ENCODE data around the gene RASSF5. TPM values are rescaled to one million over a fixed set of nuclear protein-coding genes. Genes with fewer than 3 reads are reported as not detected.
A peak's percentile ranks its signal among the peaks of the same experiment; 100 is the strongest.

The RASSF5 gene
- total and polyA plus RNA-seq, 2 experiments from 2014 or later = 0.48 to 4.4 TPM

GRCh38 chr1:206512851-206513180, 5.5 kb downstream of the RASSF5 start:
- Mint-ChIP-seq H3K27ac (no peak overlapping the region), H3K4me3 (no peak overlapping the region), H3K36me3 (ENCODE audit: low read depth) (no peaks in the 10 kb centered on the region), H3K27me3 (ENCODE audit: insufficient read depth, low read depth, poor library complexity) (peaks cover 37% of the 10 kb centered on the region), H3K4me1 (peaks cover 45% of the 10 kb centered on the region), H3K9me3 (no peaks in the 10 kb centered on the region)
- Histone ChIP-seq H3K79me2 (replicated peaks; ENCODE audit: insufficient read depth) (no peaks in the 10 kb centered on the region), H3K4me1 (ENCODE audit: insufficient read depth) (peaks cover 17% of the 10 kb centered on the region), H2AFZ (no peak overlapping the region), H3K4me3 (no peak overlapping the region), H3F3A (replicated peaks; ENCODE audit: low read depth) (0 out of 2 replicates have a peak, but pooled peaks cover 2% of the 10 kb centered on the region), H3K27me3 (ENCODE audit: insufficient read depth) (peaks cover 34% of the 10 kb centered on the region), H3K4me2 (no peak overlapping the region), H4K20me1 (replicated peaks; ENCODE audit: insufficient read depth) (peaks cover 7% of the 10 kb centered on the region; the same call in 1 of the 2 replicates), H3K27ac (ENCODE audit: low read depth) (no peak overlapping the region), H3K9me2 (ENCODE audit: insufficient read depth) (no peaks in the 10 kb centered on the region), H3K36me3 (ENCODE audit: insufficient read depth) (no peaks in the 10 kb centered on the region)
- DNase-seq (ENCODE audit: low spot score) (no peak), ATAC-seq (no peak)
- no peak for TF ChIP-seq EZH2 (IDR thresholded peaks at IDR 0.05; ENCODE audit: low read depth, unreplicated experiment)
- TF ChIP-seq NANOG (IDR thresholded peaks at IDR 0.05; ENCODE audit: borderline replicate concordance) = no peak
- TF ChIP-seq EZH2phosphoT487 (IDR thresholded peaks at IDR 0.05; ENCODE audit: unreplicated experiment) = no peak
- TF ChIP-seq POLR2AphosphoS5 (IDR thresholded peaks at IDR 0.05; ENCODE audit: low read depth) = no peak
- no peak for TF ChIP-seq CREB1 (CRISPR knock-in tag; IDR thresholded peaks at IDR 0.05; ENCODE audit: low read depth)
- no peak for TF ChIP-seq STAT1 (IDR thresholded peaks at IDR 0.05; ENCODE audit: unreplicated experiment)
- TF ChIP-seq ZNF114 (CRISPR knock-in tag; IDR thresholded peaks at IDR 0.05) = no peak

GRCh38 chr1:206513312-206514111, 6.2 kb downstream of the RASSF5 start:
- ATAC-seq (peak; percentile 27), DNase-seq (ENCODE audit: low spot score) (no peak)
- H2AFZ ChIP-seq = no peak overlapping the region
- H3K4me1 ChIP-seq (ENCODE audit: insufficient read depth) = peaks cover 13% of the 10 kb centered on the region
- H3K4me3 Mint-ChIP-seq = no peak overlapping the region
- peaks cover 30% of the 10 kb centered on the region for H3K27me3 Mint-ChIP-seq (ENCODE audit: insufficient read depth, low read depth, poor library complexity)
- peaks cover 27% of the 10 kb centered on the region for H3K27me3 ChIP-seq (ENCODE audit: insufficient read depth)
- H3F3A ChIP-seq (replicated peaks; ENCODE audit: low read depth) = no peaks in the 10 kb centered on the region
- TF ChIP-seq ETS1 (IDR thresholded peaks at IDR 0.05) (no peak), CTCF (conservative IDR thresholded peaks at IDR 0.05; ENCODE audit: low read depth in 2 of 2) (no peak)
- no peaks in the 10 kb centered on the region for H3K79me2 ChIP-seq (replicated peaks; ENCODE audit: insufficient read depth)
- peaks cover 42% of the 10 kb centered on the region for H3K4me1 Mint-ChIP-seq
- peaks cover 4% of the 10 kb centered on the region; the same call in 1 of the 2 replicates for H4K20me1 ChIP-seq (replicated peaks; ENCODE audit: insufficient read depth)
- no peaks in the 10 kb centered on the region for H3K9me3 Mint-ChIP-seq
- H3K4me2 ChIP-seq = no peak overlapping the region
- no peaks in the 10 kb centered on the region for H3K36me3 Mint-ChIP-seq (ENCODE audit: low read depth)
- no peak overlapping the region for H3K27ac Mint-ChIP-seq
- H3K9me2 ChIP-seq (ENCODE audit: insufficient read depth) = no peaks in the 10 kb centered on the region
- no peak overlapping the region for H3K27ac ChIP-seq (ENCODE audit: low read depth)
- H3K36me3 ChIP-seq (ENCODE audit: insufficient read depth) = no peaks in the 10 kb centered on the region
- H3K4me3 ChIP-seq = no peak overlapping the region
